DND-41 (cell line): ENCODE measurements around the gene CLDN6.

Experiments
- ATAC-seq: fragments of 200-7000 bp; cut with Tn5 transposase; 3 replicates; pipeline ENCODE4 v1.9.1; 2021; ENCODE audit warnings: low read depth; ENCODE audit not compliant: insufficient read depth
- DNase-seq: peaks from one replicate; pipeline ENCODE4 v3.0.0-alpha.2; 2020
- H2AFZ ChIP-seq: 2 replicates; pipeline ENCODE4 v1.6.0; 2012; ENCODE audit warnings: low read depth, low read length
- H3K27ac ChIP-seq: 2 replicates; pipeline ENCODE4 v1.5.1; 2012; ENCODE audit warnings: low read length, inconsistent platforms
- H3K27me3 ChIP-seq: fragments of 200-600 bp; sonication (generic); 2 replicates; pipeline ENCODE4 v1.6.0; 2012; ENCODE audit warnings: low read length, mild to moderate bottlenecking, inconsistent platforms; ENCODE audit not compliant: insufficient read depth, poor library complexity
- H3K36me3 ChIP-seq: 2 replicates; pipeline ENCODE4 v1.5.1; 2012; ENCODE audit warnings: low read length, inconsistent platforms; ENCODE audit not compliant: insufficient read depth
- H3K4me1 ChIP-seq: 2 replicates; pipeline ENCODE4 v1.5.1; 2012; ENCODE audit warnings: mild to moderate bottlenecking, low read length; ENCODE audit not compliant: insufficient read depth
- H3K4me2 ChIP-seq: 2 replicates; pipeline ENCODE4 v1.6.0; 2012; ENCODE audit warnings: mild to moderate bottlenecking, moderate library complexity, low read length, inconsistent platforms; ENCODE audit not compliant: insufficient read depth
- H3K4me3 ChIP-seq, 2 experiments: fragments of 200-600 bp in 1 of 2; shearing (Covaris generic) in 1 of 2; 2 replicates each; pipeline ENCODE4 v1.5.1; 2012 to 2016; ENCODE audit warnings: inconsistent platforms in 2 of 2, low read length in 2 of 2, mild to moderate bottlenecking in 2 of 2, low read depth in 1 of 2, moderate library complexity in 1 of 2
- H3K79me2 ChIP-seq: 2 replicates; pipeline ENCODE4 v1.6.0; 2012; ENCODE audit warnings: low read length, inconsistent platforms; ENCODE audit not compliant: insufficient read depth
- H3K9ac ChIP-seq: 2 replicates; pipeline ENCODE4 v1.6.0; 2012; ENCODE audit warnings: low read depth, mild to moderate bottlenecking, inconsistent platforms, low read length, moderate library complexity
- H3K9me3 ChIP-seq: 2 replicates; pipeline ENCODE4 v1.5.1; 2012; ENCODE audit warnings: low read length, moderate library complexity, mild to moderate bottlenecking, inconsistent platforms; ENCODE audit not compliant: insufficient read depth, severe bottlenecking
- H4K20me1 ChIP-seq: 2 replicates; pipeline ENCODE4 v1.6.0; 2012; ENCODE audit warnings: low read length; ENCODE audit not compliant: insufficient read depth
- EZH2 ChIP-seq: IDR thresholded peaks from 3 replicates; pipeline ENCODE4 v1.6.1; 2012; ENCODE audit warnings: borderline replicate concordance, low read depth, mild to moderate bottlenecking, moderate library complexity, low read length, inconsistent platforms; ENCODE audit not compliant: severe bottlenecking
- TF ChIP-seq, protein P1 (sequence below): IDR thresholded peaks from 2 replicates; pipeline ENCODE4 v1.5.1; 2012; ENCODE audit warnings: borderline replicate concordance, low read length, moderate library complexity, mild to moderate bottlenecking; ENCODE audit not compliant: poor library complexity, severe bottlenecking; ENCODE audit errors: extremely low read depth

CLDN6 gene

DNA sequence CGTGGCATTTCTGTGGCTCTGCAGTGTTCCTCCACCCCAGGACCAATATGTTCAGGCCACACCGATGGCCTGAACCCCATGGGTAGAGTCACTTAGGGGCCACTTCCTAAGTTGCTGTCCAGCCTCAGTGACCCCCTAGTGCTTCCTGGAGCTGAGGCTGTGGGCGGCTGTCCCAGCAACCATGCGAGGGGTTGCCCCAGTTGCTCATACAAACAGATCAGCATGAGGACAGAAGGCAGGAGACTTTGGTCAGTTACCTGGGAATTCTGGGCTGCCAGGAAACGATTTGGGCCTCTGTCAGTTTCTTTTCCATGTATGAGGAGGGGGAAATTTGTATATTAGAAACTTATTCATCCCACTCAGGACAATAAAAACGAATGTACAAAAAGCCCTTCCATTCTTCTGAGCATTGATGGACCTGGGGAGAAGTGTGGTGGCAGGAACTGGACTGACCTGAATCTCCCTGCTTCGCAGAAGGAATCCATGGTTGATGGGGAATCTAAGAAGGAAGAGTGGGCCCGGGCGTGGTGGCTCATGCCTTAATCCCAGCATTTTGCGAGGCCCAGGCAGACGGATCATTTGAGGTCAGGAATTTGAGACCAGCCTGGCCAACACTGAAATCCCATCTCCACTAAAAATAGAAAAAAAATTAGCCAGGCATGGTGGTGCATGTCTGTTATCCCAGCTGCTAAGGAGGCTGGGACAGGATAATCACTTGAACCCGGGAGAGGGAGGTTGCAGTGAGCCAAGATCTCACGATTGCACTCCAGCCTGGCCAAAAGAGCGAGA lies 42.5 kb upstream of the CLDN6 start:
- peak overlapping the region; percentile 90 for H3K27ac ChIP-seq
- peaks cover 34% of the 10 kb centered on the region for H3K79me2 ChIP-seq
- H3K36me3 ChIP-seq, result peaks cover 18% of the 10 kb centered on the region; the same call in 1 of the 2 replicates
- H3K4me1 ChIP-seq, result peaks cover 44% of the 10 kb centered on the region
- H4K20me1 ChIP-seq, result peaks cover 12% of the 10 kb centered on the region; the same call in 1 of the 2 replicates
- H3K27me3 ChIP-seq, result no peaks in the 10 kb centered on the region
- peak overlapping the region; percentile 83; the same call in 1 of the 2 replicates for H3K4me2 ChIP-seq
- ATAC-seq (no peak), DNase-seq (no peak)
- H2AFZ ChIP-seq, result no peak overlapping the region
- no peaks in the 10 kb centered on the region for H3K9me3 ChIP-seq
- TF ChIP-seq, protein P1, sequence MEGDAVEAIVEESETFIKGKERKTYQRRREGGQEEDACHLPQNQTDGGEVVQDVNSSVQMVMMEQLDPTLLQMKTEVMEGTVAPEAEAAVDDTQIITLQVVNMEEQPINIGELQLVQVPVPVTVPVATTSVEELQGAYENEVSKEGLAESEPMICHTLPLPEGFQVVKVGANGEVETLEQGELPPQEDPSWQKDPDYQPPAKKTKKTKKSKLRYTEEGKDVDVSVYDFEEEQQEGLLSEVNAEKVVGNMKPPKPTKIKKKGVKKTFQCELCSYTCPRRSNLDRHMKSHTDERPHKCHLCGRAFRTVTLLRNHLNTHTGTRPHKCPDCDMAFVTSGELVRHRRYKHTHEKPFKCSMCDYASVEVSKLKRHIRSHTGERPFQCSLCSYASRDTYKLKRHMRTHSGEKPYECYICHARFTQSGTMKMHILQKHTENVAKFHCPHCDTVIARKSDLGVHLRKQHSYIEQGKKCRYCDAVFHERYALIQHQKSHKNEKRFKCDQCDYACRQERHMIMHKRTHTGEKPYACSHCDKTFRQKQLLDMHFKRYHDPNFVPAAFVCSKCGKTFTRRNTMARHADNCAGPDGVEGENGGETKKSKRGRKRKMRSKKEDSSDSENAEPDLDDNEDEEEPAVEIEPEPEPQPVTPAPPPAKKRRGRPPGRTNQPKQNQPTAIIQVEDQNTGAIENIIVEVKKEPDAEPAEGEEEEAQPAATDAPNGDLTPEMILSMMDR, result no peak
- no peak for TF ChIP-seq EZH2
- H3K4me3 ChIP-seq, result no peak overlapping the region; a peak in 1 of 4 replicates
- H3K9ac ChIP-seq, result peak overlapping the region; percentile 83

DNA sequence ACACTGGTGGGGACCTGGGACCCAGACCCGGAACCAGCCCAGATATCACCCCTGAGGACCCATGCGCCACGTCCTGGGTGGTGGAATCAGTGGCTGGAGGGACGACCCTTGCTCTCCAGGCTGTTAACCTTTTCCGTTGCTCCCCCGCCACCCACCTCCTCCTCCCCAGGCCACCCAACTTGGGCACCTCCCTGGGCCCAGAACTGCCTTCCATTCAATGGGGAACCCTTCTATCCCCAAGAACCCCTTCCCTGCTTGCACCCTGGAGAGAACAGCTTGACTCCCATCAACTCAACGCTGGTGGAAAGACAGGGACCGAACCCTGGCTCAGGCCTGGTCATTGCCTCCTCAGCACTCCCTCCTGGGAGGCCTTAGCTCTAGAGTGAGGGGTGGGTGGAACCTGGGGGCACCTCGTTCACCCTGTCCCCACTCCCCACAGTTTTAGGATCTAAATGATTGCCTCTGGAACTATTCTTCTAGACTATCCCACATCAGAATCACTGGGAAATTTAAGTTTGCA lies 41.8 kb upstream of the CLDN6 start:
- no peaks in the 10 kb centered on the region for H3K9me3 ChIP-seq
- H4K20me1 ChIP-seq, result peaks cover 12% of the 10 kb centered on the region; the same call in 1 of the 2 replicates
- no peaks in the 10 kb centered on the region for H3K27me3 ChIP-seq
- ATAC-seq, result no peak
- TF ChIP-seq, protein P1, result no peak
- no peak for TF ChIP-seq EZH2
- peak overlapping the region; percentile 76 for H2AFZ ChIP-seq
- peak overlapping the region; percentile 90 for H3K27ac ChIP-seq
- peak overlapping the region; percentile 83 for H3K4me2 ChIP-seq
- H3K36me3 ChIP-seq, result peaks cover 25% of the 10 kb centered on the region
- H3K79me2 ChIP-seq, result peaks cover 27% of the 10 kb centered on the region
- DNase-seq, result no peak
- H3K9ac ChIP-seq, result peak overlapping the region; percentile 83
- H3K4me1 ChIP-seq, result peaks cover 36% of the 10 kb centered on the region
- peak overlapping the region; percentile 51 to 74; a peak in 3 of 4 replicates for H3K4me3 ChIP-seq

DNA sequence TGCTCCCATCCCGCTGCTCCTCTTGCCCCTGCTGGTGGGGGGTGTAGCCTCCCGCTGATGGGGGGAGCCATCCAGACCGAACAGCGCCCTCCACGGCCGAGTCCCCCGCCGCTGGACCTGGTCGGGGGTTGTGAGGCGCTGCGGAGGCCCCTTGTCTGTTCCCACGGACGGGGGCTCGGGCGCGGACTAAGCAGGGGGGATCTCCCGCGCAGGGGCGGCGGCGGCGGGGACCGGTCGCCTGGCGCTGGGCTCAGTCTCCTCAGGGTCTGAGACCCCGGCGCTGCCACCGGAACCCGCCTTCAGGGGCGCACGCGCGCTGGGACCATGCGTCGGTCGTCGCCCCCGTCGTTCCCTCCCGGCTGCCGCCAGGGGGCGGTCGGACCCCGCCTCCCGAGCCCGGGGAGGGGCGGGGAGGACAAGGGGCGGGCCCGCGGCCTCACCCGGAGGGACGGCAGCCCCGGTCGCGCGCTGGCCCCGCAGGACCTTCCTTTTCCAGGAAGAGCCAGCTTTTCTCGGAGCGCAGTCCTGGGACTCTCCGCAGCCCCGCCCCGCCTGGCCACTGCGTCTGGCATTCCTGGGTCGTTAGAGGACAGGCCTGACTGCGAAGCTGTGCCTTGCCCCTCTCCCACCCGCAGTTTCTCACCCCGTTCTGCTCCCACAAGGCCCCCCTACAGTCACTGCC lies 41.2 kb upstream of the CLDN6 start:
- no peak for TF ChIP-seq EZH2
- TF ChIP-seq, protein P1, result peak; percentile 83
- no peaks in the 10 kb centered on the region for H3K27me3 ChIP-seq
- H3K36me3 ChIP-seq, result peaks cover 31% of the 10 kb centered on the region
- ATAC-seq (peak; percentile 91), DNase-seq (peak; percentile 88)
- peaks cover 31% of the 10 kb centered on the region for H3K4me1 ChIP-seq
- peaks cover 23% of the 10 kb centered on the region for H3K79me2 ChIP-seq
- peak overlapping the region; percentile 83 for H3K9ac ChIP-seq
- peaks cover 12% of the 10 kb centered on the region; the same call in 1 of the 2 replicates for H4K20me1 ChIP-seq
- no peaks in the 10 kb centered on the region for H3K9me3 ChIP-seq
- peak overlapping the region; percentile 90 for H3K27ac ChIP-seq
- H2AFZ ChIP-seq, result peak overlapping the region; percentile 76
- peak overlapping the region; percentile 51 to 74 for H3K4me3 ChIP-seq
- peak overlapping the region; percentile 83 for H3K4me2 ChIP-seq
